WTC11 (cell line): Measurements from ENCODE around the gene ADGRL3.

Experiments
- CBFB ChIP-seq: sonication (generic); formaldehyde crosslinking; IDR thresholded peaks from 2 replicates; pipeline ENCODE4 v1.8.1; 2022; ENCODE audit warnings: mild to moderate bottlenecking, low read depth, missing genetic modification reagents
- IRF2 ChIP-seq: sonication (generic); formaldehyde crosslinking; IDR thresholded peaks from 2 replicates; pipeline ENCODE4 v1.8.0; 2022; ENCODE audit warnings: low read depth, missing genetic modification reagents, borderline replicate concordance
- ZNF138 ChIP-seq: sonication (generic); formaldehyde crosslinking; conservative IDR thresholded peaks from 2 replicates; pipeline ENCODE4 v1.8.1; 2022; ENCODE audit warnings: mild to moderate bottlenecking, moderate library complexity, missing genetic modification reagents
- TF ChIP-seq, protein P1 (sequence below): fragments of 200-600 bp; IDR thresholded peaks from 2 replicates; pipeline ENCODE4 v1.8.0; 2022; ENCODE audit warnings: antibody characterized with exemption

GRCh38 chr4:62003695-62004094, 803.6 kb downstream of the ADGRL3 start:
- TF ChIP-seq CBFB (CRISPR knock-in tag) = no peak
- TF ChIP-seq, protein P1, sequence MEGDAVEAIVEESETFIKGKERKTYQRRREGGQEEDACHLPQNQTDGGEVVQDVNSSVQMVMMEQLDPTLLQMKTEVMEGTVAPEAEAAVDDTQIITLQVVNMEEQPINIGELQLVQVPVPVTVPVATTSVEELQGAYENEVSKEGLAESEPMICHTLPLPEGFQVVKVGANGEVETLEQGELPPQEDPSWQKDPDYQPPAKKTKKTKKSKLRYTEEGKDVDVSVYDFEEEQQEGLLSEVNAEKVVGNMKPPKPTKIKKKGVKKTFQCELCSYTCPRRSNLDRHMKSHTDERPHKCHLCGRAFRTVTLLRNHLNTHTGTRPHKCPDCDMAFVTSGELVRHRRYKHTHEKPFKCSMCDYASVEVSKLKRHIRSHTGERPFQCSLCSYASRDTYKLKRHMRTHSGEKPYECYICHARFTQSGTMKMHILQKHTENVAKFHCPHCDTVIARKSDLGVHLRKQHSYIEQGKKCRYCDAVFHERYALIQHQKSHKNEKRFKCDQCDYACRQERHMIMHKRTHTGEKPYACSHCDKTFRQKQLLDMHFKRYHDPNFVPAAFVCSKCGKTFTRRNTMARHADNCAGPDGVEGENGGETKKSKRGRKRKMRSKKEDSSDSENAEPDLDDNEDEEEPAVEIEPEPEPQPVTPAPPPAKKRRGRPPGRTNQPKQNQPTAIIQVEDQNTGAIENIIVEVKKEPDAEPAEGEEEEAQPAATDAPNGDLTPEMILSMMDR = no peak
- no peak for TF ChIP-seq ZNF138 (CRISPR knock-in tag)
- TF ChIP-seq IRF2 (CRISPR knock-in tag) = no peak
